ENCODE measurements around the gene COX19.

COX19 gene

GRCh38 chr7:984361-985126, 9.2 kb upstream of the COX19 start:
- no peak overlapping the region for H3K4me3 ChIP-seq (ENCODE audit: low read depth, low read length)
- in situ Hi-C loops (cut with HindIII; ENCODE audit: low sequenced_read_pairs): loop anchor here (25.0 kb wide), 1 partner anchor 178 kb away; the partner anchor contains the start of gene ZFAND2A
- TF ChIP-seq CTCF (IDR thresholded peaks at IDR 0.05; ENCODE audit: low read depth, low read length, missing control alignments): no peak
- no peak for DNase-seq (ENCODE audit: low read depth)

GRCh38 chr7:983616-984071, 8.3 kb upstream of the COX19 start:
- no peak overlapping the region for H3K4me3 ChIP-seq (ENCODE audit: low read depth, low read length)
- DNase-seq (ENCODE audit: low read depth): no peak
- no peak for TF ChIP-seq CTCF (IDR thresholded peaks at IDR 0.05; ENCODE audit: low read depth, low read length, missing control alignments)
- in situ Hi-C loops (cut with HindIII; ENCODE audit: low sequenced_read_pairs): loop anchor here (25.0 kb wide), 1 partner anchor 179 kb away; the partner anchor contains the start of gene ZFAND2A

- TF ChIP-seq CTCF (IDR thresholded peaks at IDR 0.05; ENCODE audit: low read depth, low read length, missing control alignments): no peak
- no peak within 1 kb of the TSS for H3K4me3 ChIP-seq (ENCODE audit: low read depth, low read length)
- in situ Hi-C loops (cut with HindIII; ENCODE audit: low sequenced_read_pairs): loop anchor here (25.0 kb wide), 1 partner anchor 179 kb away; the partner anchor contains the start of gene ZFAND2A
- no peak for DNase-seq (ENCODE audit: low read depth)
These were observed 7.8 kb upstream of the COX19 start, which contains the start of gene CYP2W1 for GRCh38 chr7:983004-983615. Gene CYP2W1, plus strand, starts transcription at chr7:983181. Its CDS starts 31 bp downstream, at chr7:983212.

- TF ChIP-seq CTCF (IDR thresholded peaks at IDR 0.05; ENCODE audit: low read depth, low read length, missing control alignments): no peak
- DNase-seq (ENCODE audit: low read depth): no peak
- in situ Hi-C loops (cut with HindIII; ENCODE audit: low sequenced_read_pairs): loop anchor here (25.0 kb wide), 1 partner anchor 180 kb away; the partner anchor contains the start of gene ZFAND2A
- H3K4me3 ChIP-seq (ENCODE audit: low read depth, low read length): no peak overlapping the region
These were observed 7.2 kb upstream of the COX19 start for GRCh38 chr7:982511-983003.

GRCh38 chr7:981793-982510, 6.6 kb upstream of the COX19 start:
- H3K4me3 ChIP-seq (ENCODE audit: low read depth, low read length): no peak overlapping the region
- in situ Hi-C loops (cut with HindIII; ENCODE audit: low sequenced_read_pairs): loop anchor here (25.0 kb wide), 1 partner anchor 180 kb away; the partner anchor contains the start of gene ZFAND2A
- no peak for DNase-seq (ENCODE audit: low read depth)
- TF ChIP-seq CTCF (IDR thresholded peaks at IDR 0.05; ENCODE audit: low read depth, low read length, missing control alignments): no peak
